ENCODE data around the gene CYBC1. TPM values are rescaled to one million over a fixed set of nuclear protein-coding genes. Genes with fewer than 3 reads are reported as not detected.
"Not testable (repeated sequence)": the region's sequence is repeated elsewhere in the genome, so short reads cannot be mapped to it uniquely, and the experiment has no call there.

Gene CYBC1
- polyA plus RNA-seq, 3 donors: 160 to 225 (median 217) TPM

DNA sequence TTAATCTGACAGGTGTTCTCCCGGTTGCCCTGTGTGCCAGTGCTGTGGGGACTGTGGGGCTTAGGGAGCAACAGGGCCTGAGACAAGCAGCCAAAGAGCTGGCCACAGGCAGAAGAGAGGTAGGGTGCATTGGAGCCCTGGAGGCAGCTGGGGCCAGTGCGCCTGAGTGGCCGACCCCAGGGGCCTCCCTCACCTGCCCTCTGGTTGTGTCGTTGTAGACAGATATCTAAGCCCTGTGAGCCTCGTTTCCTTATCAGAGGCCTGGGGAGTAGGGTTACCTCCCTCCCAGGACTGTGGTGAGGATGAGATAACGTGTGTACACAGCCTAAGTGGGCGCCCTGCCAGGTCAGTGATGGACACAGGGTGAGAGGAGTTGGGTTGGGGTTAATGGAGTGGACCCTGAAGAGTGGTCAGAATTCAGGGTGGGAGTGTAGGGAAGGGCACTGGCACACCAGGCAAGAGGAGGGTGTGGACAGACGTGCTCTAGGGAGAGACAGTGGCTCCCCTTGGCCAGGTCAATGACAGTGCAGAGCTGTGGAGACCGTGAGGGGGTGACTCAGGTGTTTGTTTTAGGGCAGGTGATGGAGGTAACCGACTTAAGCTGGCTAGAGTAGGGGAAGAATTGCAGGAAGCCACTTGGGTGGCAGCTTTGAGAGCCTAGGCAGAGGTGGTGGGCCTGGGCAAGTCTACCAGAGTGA, 11.4 kb upstream of the CYBC1 start:
- Mint-ChIP-seq H3K4me1 (peaks cover 17% of the 10 kb centered on the region), H3K36me3 (peaks cover 60 to 69% of the 10 kb centered on the region in 2 donors), H3K27me3 (ENCODE audit: low read depth in 3 of 3) (peaks cover 0 to 1% (median 0%) of the 10 kb centered on the region in 3 donors), H3K27ac (peak overlapping the region in 4 of 7 donors; percentile 10 to 70 (median 48)), H3K9me3 (no peaks in the 10 kb centered on the region), H3K4me3 (no peak overlapping the region)
- Histone ChIP-seq H3K36me3 (replicated peaks in 1 of 2; ENCODE audit: control insufficient read depth in 1 of 2, insufficient read depth in 2 of 2, low read length in 2 of 2) (peaks cover 59 to 71% of the 10 kb centered on the region in 2 donors), H3K9ac (ENCODE audit: insufficient read depth, low read length, poor library complexity, severe bottlenecking) (no peak overlapping the region), H3K27ac (ENCODE audit: low read depth in 1 of 2, low read length in 2 of 2) (no peak overlapping the region), H3K27me3 (ENCODE audit: control insufficient read depth in 2 of 2, insufficient read depth in 2 of 2, low read length in 2 of 2) (no peaks in the 10 kb centered on the region), H4K20me1 (ENCODE audit: insufficient read depth, low read length) (peaks cover 39% of the 10 kb centered on the region), H3K4me1 (ENCODE audit: control insufficient read depth in 1 of 2, insufficient read depth in 2 of 2, low read length in 2 of 2) (peaks cover 18 to 23% of the 10 kb centered on the region in 2 donors), H2AFZ (ENCODE audit: insufficient read depth, low read depth, low read length, poor library complexity, severe bottlenecking) (no peak overlapping the region), H3K9me3 (replicated peaks in 1 of 2; ENCODE audit: control insufficient read depth in 1 of 2, insufficient read depth in 1 of 2, low read length in 2 of 2) (no peaks in the 10 kb centered on the region), H3K79me2 (ENCODE audit: insufficient read depth, low read length) (peaks cover 26% of the 10 kb centered on the region), H3K4me3 (replicated peaks in 1 of 3; ENCODE audit: low read depth in 2 of 3, low read length in 3 of 3) (no peak overlapping the region), H3K4me2 (replicated peaks; ENCODE audit: extremely low read depth, low read length, poor library complexity, severe bottlenecking) (no peak overlapping the region)
- DNase-seq: no peak
- intact Hi-C loops (cut with micrococcal nuclease): no loop called here
- TF ChIP-seq, protein P1, sequence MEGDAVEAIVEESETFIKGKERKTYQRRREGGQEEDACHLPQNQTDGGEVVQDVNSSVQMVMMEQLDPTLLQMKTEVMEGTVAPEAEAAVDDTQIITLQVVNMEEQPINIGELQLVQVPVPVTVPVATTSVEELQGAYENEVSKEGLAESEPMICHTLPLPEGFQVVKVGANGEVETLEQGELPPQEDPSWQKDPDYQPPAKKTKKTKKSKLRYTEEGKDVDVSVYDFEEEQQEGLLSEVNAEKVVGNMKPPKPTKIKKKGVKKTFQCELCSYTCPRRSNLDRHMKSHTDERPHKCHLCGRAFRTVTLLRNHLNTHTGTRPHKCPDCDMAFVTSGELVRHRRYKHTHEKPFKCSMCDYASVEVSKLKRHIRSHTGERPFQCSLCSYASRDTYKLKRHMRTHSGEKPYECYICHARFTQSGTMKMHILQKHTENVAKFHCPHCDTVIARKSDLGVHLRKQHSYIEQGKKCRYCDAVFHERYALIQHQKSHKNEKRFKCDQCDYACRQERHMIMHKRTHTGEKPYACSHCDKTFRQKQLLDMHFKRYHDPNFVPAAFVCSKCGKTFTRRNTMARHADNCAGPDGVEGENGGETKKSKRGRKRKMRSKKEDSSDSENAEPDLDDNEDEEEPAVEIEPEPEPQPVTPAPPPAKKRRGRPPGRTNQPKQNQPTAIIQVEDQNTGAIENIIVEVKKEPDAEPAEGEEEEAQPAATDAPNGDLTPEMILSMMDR (IDR thresholded peaks at IDR 0.05): no peak
- WGBS (ENCODE audit: insufficient coverage): 95% methylated on average over 6 of the region's 10 CpGs

DNA sequence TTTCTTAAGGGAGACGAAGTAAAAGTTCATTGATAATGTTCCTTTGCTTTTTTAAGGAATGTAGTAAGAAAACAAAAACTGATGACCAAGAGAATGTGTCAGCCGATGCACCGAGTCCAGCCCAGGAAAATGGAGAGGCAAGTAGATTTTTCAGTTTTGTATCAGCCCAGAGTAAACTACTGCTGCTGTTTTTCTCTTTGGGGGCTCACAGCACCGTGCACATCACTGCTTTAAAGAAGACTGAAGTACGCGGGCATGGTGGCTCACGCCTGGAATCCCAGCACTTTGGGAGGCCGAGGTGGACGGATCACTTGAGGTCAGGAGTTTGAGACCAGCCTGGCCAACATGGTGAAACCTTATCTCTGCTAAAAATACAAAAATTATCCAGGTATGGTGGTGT, 9.4 kb upstream of the CYBC1 start:
- H3K27me3 ChIP-seq (ENCODE audit: control insufficient read depth in 2 of 2, insufficient read depth in 2 of 2, low read length in 2 of 2); H3K9me3 Mint-ChIP-seq; H3K9me3 ChIP-seq (replicated peaks in 1 of 2; ENCODE audit: control insufficient read depth in 1 of 2, insufficient read depth in 1 of 2, low read length in 2 of 2); DNase-seq; H3K9ac ChIP-seq (ENCODE audit: insufficient read depth, low read length, poor library complexity, severe bottlenecking); H2AFZ ChIP-seq (ENCODE audit: insufficient read depth, low read depth, low read length, poor library complexity, severe bottlenecking); H3K27ac Mint-ChIP-seq; H3K4me3 Mint-ChIP-seq; H3K4me3 ChIP-seq (replicated peaks in 1 of 3; ENCODE audit: low read depth in 2 of 3, low read length in 3 of 3); H3K4me2 ChIP-seq (replicated peaks; ENCODE audit: extremely low read depth, low read length, poor library complexity, severe bottlenecking); H3K27me3 Mint-ChIP-seq (ENCODE audit: low read depth in 3 of 3); H3K27ac ChIP-seq (ENCODE audit: low read depth in 1 of 2, low read length in 2 of 2): not testable (repeated sequence)
- Histone ChIP-seq H3K4me1 (ENCODE audit: control insufficient read depth in 1 of 2, insufficient read depth in 2 of 2, low read length in 2 of 2) (peaks cover 30 to 36% of the 10 kb centered on the region in 2 donors), H3K79me2 (ENCODE audit: insufficient read depth, low read length) (peaks cover 26% of the 10 kb centered on the region), H4K20me1 (ENCODE audit: insufficient read depth, low read length) (peaks cover 36% of the 10 kb centered on the region), H3K36me3 (replicated peaks in 1 of 2; ENCODE audit: control insufficient read depth in 1 of 2, insufficient read depth in 2 of 2, low read length in 2 of 2) (peaks cover 44 to 51% of the 10 kb centered on the region in 2 donors)
- intact Hi-C loops (cut with micrococcal nuclease): loop anchor here in 1 of 2 donors (10.0 kb wide), 3 partner anchors 165 to 425 kb away; partner anchors contain the start of genes DCXR, RAB40B and RAC3
- Mint-ChIP-seq H3K4me1 (peaks cover 27% of the 10 kb centered on the region), H3K36me3 (peaks cover 46 to 51% of the 10 kb centered on the region in 2 donors)
- 98% methylated on average over 7 of the region's 9 CpGs for WGBS (ENCODE audit: insufficient coverage)
